GM18909 (cell line): ENCODE measurements around the gene ANK2.

Source experiments
- ATAC-seq: cut with Tn5 transposase; IDR thresholded peaks from one replicate; pipeline ENCODE4 v1.9.1; 2021; ENCODE audit warnings: mild to moderate bottlenecking; ENCODE audit not compliant: unreplicated experiment, poor library complexity

ANK2 gene

DNA sequence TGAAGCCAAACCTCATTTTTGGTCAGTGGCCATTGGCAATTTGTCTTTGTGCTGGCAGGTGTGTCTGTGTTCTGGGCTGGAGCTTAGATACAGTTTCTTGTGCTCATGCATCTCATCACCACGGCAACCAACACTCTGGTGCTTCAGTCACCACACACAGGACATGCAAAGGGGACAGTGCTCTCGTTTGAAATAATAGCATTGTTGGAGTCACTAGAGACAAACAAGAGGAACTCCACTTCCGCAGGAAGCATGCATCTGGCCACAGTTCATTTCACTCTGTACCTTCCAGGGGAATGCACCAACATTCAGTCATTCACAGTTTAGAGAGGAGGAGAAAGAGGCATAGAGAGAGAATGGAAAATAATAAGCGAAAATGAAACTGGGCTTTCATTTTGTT, 267.4 kb downstream of the ANK2 start:
- ATAC-seq: peak; percentile 97

DNA sequence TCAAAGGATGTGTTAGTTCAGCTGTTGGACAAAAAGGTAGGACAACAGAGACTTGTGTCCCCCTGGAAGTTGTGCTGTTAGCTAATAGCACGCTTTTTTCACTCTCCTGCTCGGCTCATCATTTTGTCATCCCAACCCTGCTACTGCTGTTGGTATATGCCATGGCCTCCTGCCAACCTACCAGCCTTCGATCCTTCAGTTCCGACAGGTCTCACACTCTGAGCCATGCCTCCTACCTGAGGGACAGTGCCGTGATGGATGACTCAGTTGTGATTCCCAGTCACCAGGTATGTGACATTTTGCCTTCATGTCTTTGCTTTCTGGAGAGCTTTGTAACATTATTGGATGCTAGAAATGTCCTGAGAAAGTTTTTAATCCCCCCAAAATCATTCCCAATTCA, 268.1 kb downstream of the ANK2 start:
- no peak for ATAC-seq

DNA sequence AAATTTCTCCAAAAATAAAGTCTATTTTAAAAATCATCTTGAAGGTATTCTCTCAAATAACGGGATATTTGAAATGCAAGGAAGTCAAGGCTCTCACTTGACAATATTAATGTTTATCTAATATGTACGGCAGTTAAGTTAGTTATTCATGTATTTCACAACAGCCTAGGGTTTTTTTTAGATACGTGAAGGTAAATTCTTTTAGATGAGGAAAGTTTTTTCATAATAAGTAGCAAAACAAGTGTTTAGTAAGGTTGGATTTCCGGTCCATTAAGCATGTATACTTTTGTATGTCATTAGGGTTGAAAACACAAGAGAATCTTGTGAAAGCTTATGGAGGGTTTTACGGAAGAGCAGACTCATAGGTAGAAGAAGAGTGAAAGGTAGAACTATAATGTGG, 273.3 kb downstream of the ANK2 start:
- no peak for ATAC-seq

DNA sequence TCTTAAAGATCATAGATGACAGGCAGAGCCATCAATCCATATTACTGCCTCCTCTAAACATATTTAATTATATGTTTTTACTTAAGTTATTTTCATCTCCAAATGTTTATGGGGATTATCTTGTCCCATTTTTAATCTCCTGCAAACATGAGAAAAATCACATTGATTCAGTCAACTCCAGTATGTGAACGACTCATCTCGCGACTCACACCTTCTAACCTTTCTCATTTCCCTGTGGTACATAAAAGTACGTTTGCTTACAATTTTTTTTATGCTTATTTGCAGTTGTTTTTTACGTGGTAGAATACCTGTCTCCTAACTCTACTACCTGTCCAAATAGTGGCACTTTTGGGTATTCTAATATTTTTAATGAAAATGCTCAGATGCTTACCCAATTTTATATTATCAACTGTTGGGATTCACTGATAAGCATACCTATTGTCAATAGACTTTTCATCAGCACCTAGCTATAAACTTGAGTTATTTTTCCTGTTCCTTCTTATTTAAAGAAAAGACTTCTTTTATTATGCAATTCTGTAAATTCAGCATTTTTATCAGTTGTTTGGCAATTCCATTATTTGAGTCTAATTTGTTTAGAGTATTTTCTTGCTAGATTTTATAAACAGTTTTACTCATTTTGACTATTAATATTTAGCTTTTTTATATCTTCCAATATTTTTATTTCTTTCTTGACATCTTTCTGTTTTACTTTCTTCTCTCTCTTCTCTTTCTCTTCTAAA, 276.6 kb downstream of the ANK2 start:
- no peak for ATAC-seq

DNA sequence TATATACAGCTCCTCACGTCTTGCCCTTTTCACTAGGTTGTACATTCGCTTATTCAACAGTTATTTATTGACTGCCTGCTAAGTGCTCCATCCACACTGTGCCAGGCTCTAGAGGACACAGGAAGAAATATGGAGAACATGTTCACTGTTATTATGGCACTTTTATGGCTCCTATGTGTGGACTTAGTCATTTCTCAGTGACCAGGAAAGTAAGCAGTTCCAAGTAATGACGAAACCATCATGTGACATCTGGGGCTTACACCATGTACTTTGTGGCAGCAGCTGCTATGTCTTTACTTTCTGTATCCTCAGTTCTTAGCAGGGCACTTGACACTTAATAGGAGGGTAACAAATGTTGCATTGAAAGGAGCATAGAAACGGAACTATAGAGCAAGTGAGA, 278.0 kb downstream of the ANK2 start:
- no peak for ATAC-seq

DNA sequence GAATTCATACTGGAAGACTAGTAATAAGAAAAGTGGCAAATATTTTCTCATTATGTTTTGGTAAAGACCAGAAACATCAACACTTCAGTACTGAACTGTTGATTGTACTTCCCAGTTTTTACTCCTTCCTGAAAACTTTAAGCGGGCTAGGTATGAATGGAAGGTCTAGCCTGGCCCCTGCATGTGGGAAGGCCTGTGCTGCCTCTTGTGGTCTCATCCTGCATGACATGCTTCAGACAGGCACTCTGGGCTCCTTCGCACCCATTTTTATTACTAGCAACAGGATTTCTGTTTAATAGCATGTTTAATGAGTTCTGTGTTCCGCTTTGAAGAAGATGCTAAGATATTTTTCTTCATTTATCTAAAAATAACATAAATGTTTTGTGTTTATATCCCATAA, 279.1 kb downstream of the ANK2 start:
- no peak for ATAC-seq

DNA sequence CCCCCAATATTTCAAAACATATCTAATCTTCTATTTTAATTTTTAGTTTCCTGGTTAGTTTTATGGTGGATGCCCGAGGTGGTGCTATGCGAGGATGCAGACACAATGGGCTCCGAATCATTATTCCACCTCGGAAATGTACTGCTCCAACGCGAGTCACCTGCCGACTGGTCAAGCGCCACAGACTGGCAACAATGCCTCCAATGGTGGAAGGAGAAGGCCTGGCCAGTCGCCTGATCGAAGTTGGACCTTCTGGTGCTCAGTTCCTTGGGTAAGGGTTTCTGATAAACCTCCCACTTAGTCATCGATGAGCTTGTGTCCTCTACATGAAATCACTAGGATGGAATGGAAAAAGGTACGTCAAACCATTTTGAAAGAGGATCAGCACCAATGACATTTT, 280.7 kb downstream of the ANK2 start:
- ATAC-seq: no peak

DNA sequence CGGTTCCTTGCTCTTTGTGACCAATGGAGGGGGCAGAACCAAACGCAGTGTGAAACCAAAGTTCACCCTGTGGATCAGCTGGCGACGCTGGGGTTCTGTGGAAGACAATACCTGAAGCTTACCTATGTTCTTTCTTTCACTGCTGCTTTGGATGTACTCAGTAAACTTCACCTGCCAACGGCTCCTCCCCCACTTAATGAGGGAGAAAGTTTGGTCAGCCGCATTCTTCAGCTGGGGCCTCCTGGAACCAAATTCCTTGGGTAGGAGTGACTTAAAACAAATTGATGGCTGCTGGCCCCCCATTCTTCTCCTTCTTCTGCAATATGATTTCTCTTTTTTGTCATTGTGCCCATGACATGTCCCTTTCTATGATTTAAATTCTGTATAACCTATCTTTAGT, 282.4 kb downstream of the ANK2 start:
- ATAC-seq: no peak

DNA sequence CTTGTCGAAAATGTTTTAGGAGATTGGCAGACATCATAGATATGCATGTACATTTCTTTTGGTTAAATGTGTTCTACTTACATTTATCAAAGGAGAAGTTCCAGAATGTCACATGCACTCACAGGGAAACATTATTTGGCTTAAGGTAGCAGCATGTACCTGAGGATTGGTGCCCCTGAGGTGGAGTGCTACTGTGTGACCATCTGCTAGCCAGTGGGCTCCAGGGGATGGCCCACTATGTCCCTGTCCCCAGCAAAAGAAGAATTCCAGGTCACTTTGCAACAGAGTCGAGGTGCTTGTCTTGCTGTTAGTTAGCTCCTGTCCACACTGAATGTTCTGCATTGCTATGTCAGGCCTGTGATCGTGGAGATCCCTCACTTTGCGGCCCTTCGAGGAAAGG, 283.2 kb downstream of the ANK2 start:
- ATAC-seq: no peak

DNA sequence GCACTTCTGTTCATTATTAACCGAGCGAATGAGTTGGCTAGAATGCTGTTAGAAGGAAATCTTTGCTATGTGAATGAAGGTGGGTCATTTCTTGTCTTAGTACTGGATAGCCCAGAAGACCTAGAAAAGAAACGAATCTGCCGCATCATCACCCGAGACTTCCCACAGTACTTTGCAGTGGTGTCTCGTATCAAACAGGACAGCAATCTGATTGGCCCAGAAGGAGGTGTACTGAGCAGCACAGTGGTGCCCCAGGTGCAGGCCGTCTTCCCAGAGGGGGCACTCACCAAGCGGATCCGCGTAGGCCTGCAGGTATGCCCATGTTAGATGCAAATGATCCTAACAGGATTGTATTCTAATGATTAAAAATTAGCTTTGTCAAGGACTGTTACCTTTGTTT, 286.3 kb downstream of the ANK2 start:
- ATAC-seq: no peak

DNA sequence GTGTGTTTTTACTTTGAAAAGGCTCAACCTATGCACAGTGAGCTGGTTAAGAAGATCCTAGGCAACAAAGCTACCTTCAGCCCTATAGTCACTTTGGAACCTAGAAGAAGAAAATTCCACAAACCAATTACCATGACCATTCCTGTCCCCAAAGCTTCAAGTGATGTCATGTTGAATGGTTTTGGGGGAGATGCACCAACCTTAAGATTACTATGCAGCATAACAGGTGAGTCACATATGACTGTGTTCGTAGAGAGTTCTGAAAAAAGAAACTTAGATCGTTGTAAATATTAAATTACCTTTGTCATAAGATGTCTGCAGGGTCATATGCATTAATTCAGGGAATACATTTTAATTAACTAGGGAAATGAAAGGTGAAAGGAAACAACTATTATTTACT, 287.1 kb downstream of the ANK2 start:
- no peak for ATAC-seq

DNA sequence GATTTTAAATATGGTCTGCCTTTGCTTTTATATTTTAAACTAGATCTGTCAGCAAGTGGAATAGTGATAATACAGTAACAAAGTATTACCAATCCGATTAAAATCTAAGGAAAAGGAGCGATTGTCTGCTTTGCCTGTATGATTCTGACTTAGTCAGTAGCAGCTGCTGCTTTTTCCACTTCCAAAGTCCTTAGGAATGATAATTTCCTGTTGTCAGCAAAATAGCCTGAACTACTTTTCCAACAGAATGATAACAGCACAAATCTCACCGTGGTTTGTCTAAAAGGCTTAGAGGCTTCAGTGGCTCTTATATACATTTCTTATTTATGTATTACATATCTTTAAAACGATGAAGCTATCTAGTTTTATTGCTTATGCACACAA, 290.0 kb downstream of the ANK2 start:
- no peak for ATAC-seq

DNA sequence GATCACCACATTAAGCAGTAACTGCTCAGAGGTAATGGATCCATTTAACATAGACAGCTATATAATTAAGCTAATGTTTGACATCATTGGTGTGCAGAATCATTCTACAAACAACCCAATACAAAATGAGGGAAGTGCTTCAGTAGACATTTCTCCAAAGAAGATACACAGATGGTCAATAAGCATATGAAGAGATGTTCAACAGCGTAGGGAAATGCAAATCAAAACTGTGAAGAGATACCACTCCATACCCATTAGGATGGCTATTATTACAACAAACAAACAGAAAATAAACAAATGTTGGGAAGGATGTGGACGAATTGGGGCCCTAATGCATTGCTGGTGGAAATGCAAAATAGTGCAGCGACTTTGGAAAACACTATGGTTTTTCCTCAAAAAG, 294.6 kb downstream of the ANK2 start:
- no peak for ATAC-seq

DNA sequence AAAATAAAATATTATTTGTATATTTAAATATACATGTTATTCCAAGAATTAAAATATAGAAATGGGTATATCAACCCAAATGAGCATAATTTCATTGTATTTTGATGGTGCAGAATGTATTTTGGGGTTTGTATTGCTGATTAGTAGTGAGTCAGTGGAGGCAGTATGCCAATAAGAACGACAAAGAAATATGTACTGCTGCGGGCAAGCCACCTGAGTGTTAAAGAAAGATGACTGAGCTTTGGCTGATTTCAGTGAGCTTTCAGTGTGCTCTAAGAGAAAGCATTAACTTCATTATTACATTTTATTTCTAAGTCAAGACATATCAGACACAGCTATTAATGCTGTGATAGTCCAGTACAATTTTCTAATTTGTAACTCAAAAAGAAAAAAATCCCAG, 297.8 kb downstream of the ANK2 start:
- ATAC-seq: no peak

DNA sequence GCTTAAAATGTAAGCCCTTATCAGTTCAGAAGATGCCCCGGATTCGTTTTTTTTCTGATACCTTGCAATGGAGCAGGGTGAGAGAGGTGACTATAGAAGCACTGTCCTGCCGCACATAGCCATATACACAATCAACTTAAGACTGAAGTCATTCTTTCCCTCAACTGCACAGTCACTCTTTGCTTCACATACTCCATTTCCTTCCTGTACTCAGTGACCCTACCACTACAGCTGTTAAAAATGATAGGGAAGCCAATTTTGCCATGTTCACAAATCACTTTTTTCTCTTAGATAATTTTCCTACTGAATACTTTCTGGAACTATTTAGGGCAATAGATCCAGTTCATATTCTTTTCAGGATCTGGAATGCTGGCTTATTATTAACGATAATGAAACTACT, 300.0 kb downstream of the ANK2 start:
- peak; percentile 81 for ATAC-seq

DNA sequence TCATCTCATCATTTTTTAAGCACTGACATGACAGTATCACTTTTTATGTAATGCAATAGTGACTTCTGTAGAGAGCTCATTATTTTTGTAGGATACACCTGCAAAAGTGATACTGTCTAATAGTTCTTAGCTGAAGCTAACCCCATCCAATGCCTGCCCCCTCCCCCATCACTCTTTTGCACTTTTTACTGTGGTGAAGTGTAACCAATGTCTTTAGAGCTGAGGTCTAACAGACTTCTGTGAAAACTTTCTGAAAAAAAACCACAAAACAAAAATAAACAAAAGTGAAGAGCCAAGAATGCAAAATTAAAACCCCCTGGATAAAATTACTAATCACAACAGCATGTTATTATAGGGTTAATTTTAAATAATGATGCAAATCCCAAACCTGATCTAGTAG, 301.1 kb downstream of the ANK2 start:
- no peak for ATAC-seq

DNA sequence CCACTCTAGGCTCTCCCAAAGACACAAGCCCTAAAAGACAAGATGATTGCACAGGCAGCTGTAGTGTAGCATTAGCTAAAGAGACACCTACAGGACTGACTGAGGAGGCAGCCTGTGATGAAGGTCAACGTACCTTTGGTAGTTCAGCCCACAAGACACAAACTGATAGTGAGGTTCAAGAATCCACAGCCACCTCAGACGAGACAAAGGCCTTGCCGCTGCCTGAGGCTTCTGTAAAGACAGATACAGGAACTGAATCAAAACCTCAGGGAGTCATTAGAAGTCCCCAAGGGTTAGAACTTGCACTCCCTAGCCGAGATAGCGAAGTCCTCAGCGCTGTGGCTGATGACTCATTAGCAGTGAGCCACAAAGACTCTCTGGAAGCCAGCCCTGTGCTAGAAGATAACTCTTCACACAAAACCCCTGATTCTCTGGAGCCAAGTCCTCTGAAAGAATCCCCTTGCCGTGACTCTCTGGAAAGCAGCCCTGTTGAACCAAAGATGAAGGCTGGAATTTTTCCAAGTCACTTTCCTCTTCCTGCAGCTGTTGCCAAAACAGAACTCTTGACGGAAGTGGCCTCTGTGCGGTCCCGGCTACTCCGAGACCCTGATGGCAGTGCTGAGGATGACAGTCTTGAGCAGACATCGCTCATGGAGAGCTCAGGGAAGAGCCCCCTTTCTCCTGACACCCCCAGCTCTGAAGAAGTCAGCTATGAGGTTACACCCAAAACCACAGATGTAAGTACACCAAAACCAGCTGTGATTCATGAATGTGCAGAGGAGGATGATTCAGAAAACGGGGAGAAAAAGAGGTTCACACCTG, 306.3 kb downstream of the ANK2 start:
- ATAC-seq: peak; percentile 99

DNA sequence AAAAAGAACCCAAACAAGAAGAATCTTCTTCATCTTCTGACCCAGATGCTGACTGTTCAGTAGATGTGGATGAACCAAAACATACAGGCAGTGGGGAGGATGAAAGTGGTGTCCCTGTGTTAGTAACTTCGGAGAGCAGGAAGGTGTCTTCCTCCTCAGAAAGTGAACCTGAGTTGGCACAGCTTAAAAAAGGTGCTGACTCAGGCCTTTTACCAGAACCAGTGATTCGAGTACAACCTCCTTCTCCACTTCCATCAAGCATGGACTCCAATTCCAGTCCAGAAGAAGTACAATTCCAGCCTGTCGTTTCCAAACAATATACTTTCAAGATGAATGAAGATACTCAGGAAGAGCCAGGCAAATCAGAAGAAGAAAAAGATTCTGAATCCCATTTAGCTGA, 307.0 kb downstream of the ANK2 start:
- no peak for ATAC-seq

DNA sequence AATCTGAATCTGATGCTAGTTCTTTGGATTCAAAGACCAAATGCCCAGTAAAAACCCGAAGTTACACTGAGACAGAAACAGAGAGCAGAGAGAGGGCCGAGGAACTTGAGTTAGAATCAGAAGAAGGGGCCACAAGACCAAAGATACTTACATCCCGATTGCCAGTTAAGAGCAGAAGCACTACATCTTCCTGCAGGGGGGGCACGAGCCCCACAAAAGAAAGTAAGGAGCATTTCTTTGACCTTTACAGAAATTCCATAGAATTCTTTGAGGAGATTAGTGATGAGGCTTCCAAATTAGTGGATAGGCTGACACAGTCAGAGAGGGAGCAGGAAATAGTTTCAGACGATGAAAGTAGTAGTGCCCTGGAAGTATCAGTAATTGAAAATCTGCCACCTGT, 309.3 kb downstream of the ANK2 start:
- no peak for ATAC-seq

DNA sequence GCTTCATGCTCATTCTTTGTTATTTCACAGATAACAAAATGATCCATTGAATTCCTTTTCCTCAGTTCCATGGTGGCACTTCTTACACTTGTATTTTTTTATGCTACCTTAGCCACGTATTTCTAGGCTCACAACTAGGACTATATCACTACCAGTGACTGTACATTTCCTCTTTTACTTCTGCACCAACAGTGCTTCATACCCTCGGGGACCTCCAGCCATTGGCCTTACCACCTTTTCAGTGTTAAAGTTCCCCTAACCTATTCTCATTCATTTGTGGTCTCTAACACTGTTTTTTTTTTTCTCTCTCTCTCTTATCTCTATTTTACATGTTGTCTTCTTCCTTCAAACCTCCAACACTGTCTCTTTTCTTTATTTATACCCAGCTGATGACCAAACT, 315.9 kb downstream of the ANK2 start:
- ATAC-seq: no peak

DNA sequence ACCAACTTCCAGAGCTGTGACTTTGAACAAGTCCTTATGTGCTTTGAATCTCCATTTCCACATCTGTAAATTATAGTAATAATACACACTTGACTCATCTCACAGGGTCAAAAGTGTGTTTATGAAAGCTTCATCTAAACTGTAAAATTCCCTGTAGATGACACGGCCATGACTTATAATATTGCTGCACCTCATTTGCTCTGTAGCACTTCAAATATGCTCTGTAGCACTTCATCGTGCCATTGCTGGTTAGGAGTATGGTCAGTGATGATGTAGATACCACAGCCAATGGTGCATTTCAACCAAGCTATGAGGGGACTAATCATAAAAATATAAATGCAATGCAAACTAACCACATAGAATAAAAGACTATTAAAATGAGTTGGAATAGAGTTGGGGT, 318.6 kb downstream of the ANK2 start:
- no peak for ATAC-seq

DNA sequence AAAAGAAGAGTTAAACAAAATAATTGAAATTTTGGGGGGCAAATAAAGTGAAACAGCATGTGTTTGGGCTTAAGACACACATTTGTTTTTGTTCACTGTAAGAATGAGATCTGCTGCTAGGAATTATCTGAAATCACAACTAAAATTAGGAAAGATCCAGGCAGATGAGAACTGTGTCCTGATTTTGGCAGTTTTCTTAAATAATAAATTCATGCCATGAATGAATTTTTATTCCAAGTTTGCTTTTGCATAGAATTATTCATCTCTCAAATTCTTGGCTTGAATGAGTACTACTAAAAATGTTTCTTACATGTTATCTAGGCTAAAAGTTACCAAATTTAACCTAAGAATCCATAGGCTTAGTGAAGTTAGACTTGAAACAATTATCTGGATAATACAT, 321.7 kb downstream of the ANK2 start:
- no peak for ATAC-seq
